Duodenal mucosa (tissue), 2 donors: ENCODE data around the gene PGK1.

ENCODE experiments used
- H3K27ac ChIP-seq: one replicate; pipeline ENCODE4 v1.7.0; 2013; ENCODE audit warnings: low read depth, low read length
- H3K27me3 ChIP-seq, 2 donors: one replicate each; pipeline ENCODE4 v1.7.0; 2013; ENCODE audit warnings: low read length in 2 of 2, control low read depth in 1 of 2; ENCODE audit not compliant: insufficient read depth in 2 of 2, control insufficient read depth in 1 of 2
- H3K36me3 ChIP-seq, 2 donors: one replicate each; pipeline ENCODE4 v1.7.0; 2013; ENCODE audit warnings: low read length in 2 of 2, control low read depth in 1 of 2; ENCODE audit not compliant: insufficient read depth in 2 of 2, control insufficient read depth in 1 of 2
- H3K4me1 ChIP-seq, 2 donors: one replicate each; pipeline ENCODE4 v1.7.0; 2013; ENCODE audit warnings: low read length in 2 of 2, control low read depth in 1 of 2; ENCODE audit not compliant: insufficient read depth in 2 of 2, control insufficient read depth in 1 of 2
- H3K4me3 ChIP-seq, 2 donors: one replicate each; pipeline ENCODE4 v1.7.0; 2013; ENCODE audit warnings: low read length in 2 of 2, low read depth in 1 of 2
- H3K9ac ChIP-seq, 2 donors: one replicate each; pipeline ENCODE4 v1.7.0; 2013; ENCODE audit warnings: low read length in 2 of 2, low read depth in 1 of 2
- H3K9me3 ChIP-seq, 2 donors: one replicate each; pipeline ENCODE4 v1.7.0; 2013; ENCODE audit warnings: low read length in 2 of 2, control low read depth in 1 of 2; ENCODE audit not compliant: control insufficient read depth in 1 of 2

PGK1 gene

DNA sequence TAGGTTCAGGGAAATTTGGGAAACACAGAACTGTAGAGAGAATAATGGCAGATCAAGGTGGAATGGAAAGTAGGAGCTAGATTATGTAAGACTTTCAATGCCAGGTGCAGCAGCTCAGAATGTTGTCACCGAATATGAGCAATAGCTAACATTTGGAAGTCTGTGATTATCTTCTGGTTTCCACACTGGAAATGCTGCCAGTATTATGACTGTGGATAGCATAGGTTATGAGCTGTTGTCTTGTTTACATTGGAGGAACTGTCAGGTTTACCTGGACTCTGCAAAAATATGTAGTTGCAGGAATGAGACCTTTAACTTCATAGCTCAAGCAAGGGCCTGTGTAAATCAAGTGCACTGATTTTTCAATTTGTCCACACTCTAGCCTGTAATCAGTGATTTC is 61.4 kb downstream of the PGK1 start:
- H3K9me3 ChIP-seq: no peaks in the 10 kb centered on the region
- H3K27ac ChIP-seq: no peak overlapping the region
- H3K36me3 ChIP-seq: no peaks in the 10 kb centered on the region
- no peaks in the 10 kb centered on the region for H3K27me3 ChIP-seq
- no peak overlapping the region for H3K9ac ChIP-seq
- H3K4me3 ChIP-seq: no peak overlapping the region
- no peaks in the 10 kb centered on the region for H3K4me1 ChIP-seq

DNA sequence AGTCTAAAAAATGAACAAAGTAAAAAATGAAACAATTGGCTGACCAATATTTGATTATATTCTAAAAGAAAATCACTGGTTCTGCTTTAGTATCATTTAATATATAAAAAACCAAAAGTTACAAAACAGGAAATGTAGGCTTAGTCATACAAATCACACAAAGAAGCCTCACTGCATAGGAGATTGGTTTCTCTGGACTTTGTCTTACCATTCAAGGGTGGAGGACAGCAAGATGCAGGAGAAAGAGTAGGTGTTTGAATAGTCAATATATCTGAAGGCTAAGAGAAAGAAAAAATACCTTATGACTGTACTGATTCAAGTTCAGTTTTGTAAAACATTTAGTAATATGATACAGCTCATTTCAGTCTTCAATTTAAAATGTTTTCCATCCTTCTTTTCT is 64.0 kb downstream of the PGK1 start:
- Histone ChIP-seq H3K36me3 (no peaks in the 10 kb centered on the region), H3K27me3 (no peaks in the 10 kb centered on the region), H3K4me3 (no peak overlapping the region), H3K9me3 (no peaks in the 10 kb centered on the region), H3K4me1 (no peaks in the 10 kb centered on the region), H3K27ac (no peak overlapping the region), H3K9ac (no peak overlapping the region)
